ENCODE results near the gene CCDC102A. TPM values are rescaled to one million over a fixed set of nuclear protein-coding genes. Genes with fewer than 3 reads are reported as not detected.

Gene CCDC102A
- polyA plus RNA-seq, 3 donors, result not detected

DNA sequence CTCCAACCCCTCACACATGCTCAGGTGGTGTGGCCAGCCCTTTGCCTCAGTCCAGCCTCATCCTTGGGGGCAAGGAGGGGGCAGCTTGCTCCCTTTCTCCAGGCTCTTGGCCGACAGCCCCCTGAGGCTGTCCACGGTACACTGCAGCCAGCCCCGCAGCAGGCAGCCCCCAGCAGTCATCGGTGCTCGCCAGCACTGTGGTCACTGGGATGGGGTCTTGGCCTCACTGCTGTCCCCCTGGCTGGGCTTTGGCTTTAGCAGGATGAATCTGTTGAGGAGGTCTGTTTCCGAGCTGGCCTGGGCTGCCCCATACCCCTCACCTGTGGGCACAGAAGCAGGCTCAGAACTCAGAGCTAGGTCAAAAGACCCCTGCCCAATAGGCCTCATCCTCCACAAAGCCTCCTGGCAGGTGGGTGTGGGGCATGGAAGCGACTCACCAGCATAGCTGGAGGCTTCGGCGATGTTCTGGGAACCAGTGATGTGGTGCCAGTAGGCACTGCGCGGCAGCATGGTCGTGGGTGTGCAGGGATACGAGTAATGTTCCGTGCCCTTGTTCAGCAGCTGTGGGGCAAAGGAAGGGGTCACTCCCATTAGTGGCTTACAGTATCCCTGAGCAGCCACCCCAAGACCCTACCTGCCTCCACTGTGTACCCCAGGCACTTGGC is 63.1 kb downstream of the CCDC102A start:
- Mint-ChIP-seq H3K9me3 (peaks cover 0 to 5% (median 0%) of the 10 kb centered on the region in 7 donors), H3K4me3 (no peak overlapping the region), H3K27ac (no peak overlapping the region), H3K36me3 (peaks cover 41 to 42% of the 10 kb centered on the region in 2 donors), H3K27me3 (ENCODE audit: low read depth in 3 of 3) (peaks cover 0 to 17% (median 8%) of the 10 kb centered on the region in 3 donors), H3K4me1 (peaks cover 18% of the 10 kb centered on the region)
- intact Hi-C loops (cut with micrococcal nuclease), result no loop called here
- 95% methylated on average over 9 of the region's 14 CpGs for WGBS (ENCODE audit: insufficient coverage)
- H3K79me2 ChIP-seq (ENCODE audit: insufficient read depth, low read length), result no peaks in the 10 kb centered on the region
- H3K36me3 ChIP-seq (replicated peaks in 1 of 2; ENCODE audit: control insufficient read depth in 1 of 2, insufficient read depth in 2 of 2, low read length in 2 of 2), result peaks cover 38 to 41% of the 10 kb centered on the region in 2 donors
- peaks cover 0 to 4% of the 10 kb centered on the region in 2 donors for H3K27me3 ChIP-seq (ENCODE audit: control insufficient read depth in 2 of 2, insufficient read depth in 2 of 2, low read length in 2 of 2)
- peaks cover 10 to 24% of the 10 kb centered on the region in 2 donors for H3K4me1 ChIP-seq (ENCODE audit: control insufficient read depth in 1 of 2, insufficient read depth in 2 of 2, low read length in 2 of 2)
- H3K4me2 ChIP-seq (replicated peaks; ENCODE audit: extremely low read depth, low read length, poor library complexity, severe bottlenecking), result no peak overlapping the region
- H3K4me3 ChIP-seq (replicated peaks in 1 of 3; ENCODE audit: low read depth in 2 of 3, low read length in 3 of 3), result no peak overlapping the region
- TF ChIP-seq, protein P1, sequence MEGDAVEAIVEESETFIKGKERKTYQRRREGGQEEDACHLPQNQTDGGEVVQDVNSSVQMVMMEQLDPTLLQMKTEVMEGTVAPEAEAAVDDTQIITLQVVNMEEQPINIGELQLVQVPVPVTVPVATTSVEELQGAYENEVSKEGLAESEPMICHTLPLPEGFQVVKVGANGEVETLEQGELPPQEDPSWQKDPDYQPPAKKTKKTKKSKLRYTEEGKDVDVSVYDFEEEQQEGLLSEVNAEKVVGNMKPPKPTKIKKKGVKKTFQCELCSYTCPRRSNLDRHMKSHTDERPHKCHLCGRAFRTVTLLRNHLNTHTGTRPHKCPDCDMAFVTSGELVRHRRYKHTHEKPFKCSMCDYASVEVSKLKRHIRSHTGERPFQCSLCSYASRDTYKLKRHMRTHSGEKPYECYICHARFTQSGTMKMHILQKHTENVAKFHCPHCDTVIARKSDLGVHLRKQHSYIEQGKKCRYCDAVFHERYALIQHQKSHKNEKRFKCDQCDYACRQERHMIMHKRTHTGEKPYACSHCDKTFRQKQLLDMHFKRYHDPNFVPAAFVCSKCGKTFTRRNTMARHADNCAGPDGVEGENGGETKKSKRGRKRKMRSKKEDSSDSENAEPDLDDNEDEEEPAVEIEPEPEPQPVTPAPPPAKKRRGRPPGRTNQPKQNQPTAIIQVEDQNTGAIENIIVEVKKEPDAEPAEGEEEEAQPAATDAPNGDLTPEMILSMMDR (IDR thresholded peaks at IDR 0.05), result no peak
- H3K9me3 ChIP-seq (replicated peaks in 1 of 2; ENCODE audit: control insufficient read depth in 1 of 2, insufficient read depth in 1 of 2, low read length in 2 of 2), result no peaks in the 10 kb centered on the region
- no peak overlapping the region for H2AFZ ChIP-seq (ENCODE audit: insufficient read depth, low read depth, low read length, poor library complexity, severe bottlenecking)
- DNase-seq, result no peak
- H3K27ac ChIP-seq (ENCODE audit: low read depth in 1 of 2, low read length in 2 of 2), result no peak overlapping the region
- no peak overlapping the region for H3K9ac ChIP-seq (ENCODE audit: insufficient read depth, low read length, poor library complexity, severe bottlenecking)
- peaks cover 4% of the 10 kb centered on the region for H4K20me1 ChIP-seq (ENCODE audit: insufficient read depth, low read length)

DNA sequence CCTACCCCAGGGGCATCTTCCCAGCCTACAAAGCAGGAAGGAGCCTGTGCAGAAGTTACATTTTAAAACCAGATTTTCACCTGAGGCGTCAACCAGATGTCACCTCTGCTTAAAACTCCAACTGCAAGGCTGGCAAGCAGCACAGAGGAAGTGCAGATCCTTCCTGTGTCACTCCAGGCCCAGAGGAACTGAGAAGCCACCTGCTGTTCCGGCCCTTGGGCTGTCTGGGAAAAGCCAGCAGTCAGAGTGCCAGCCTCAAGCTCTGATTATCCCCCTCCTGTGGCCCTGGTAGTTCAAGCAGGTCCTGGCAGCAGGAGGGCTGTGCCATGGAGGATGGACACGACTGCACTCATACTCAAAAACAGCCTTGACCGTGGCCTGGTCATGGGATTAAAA is 63.7 kb downstream of the CCDC102A start:
- peaks cover 18% of the 10 kb centered on the region for H3K4me1 Mint-ChIP-seq
- Histone ChIP-seq H3K79me2 (ENCODE audit: insufficient read depth, low read length) (no peaks in the 10 kb centered on the region), H3K9ac (ENCODE audit: insufficient read depth, low read length, poor library complexity, severe bottlenecking) (no peak overlapping the region), H3K9me3 (replicated peaks in 1 of 2; ENCODE audit: control insufficient read depth in 1 of 2, insufficient read depth in 1 of 2, low read length in 2 of 2) (no peaks in the 10 kb centered on the region), H3K27ac (ENCODE audit: low read depth in 1 of 2, low read length in 2 of 2) (no peak overlapping the region), H3K36me3 (replicated peaks in 1 of 2; ENCODE audit: control insufficient read depth in 1 of 2, insufficient read depth in 2 of 2, low read length in 2 of 2) (peaks cover 45 to 48% of the 10 kb centered on the region in 2 donors), H3K4me1 (ENCODE audit: control insufficient read depth in 1 of 2, insufficient read depth in 2 of 2, low read length in 2 of 2) (peaks cover 10 to 24% of the 10 kb centered on the region in 2 donors), H2AFZ (ENCODE audit: insufficient read depth, low read depth, low read length, poor library complexity, severe bottlenecking) (no peak overlapping the region), H3K4me2 (replicated peaks; ENCODE audit: extremely low read depth, low read length, poor library complexity, severe bottlenecking) (no peak overlapping the region), H3K27me3 (ENCODE audit: control insufficient read depth in 2 of 2, insufficient read depth in 2 of 2, low read length in 2 of 2) (peaks cover 0 to 4% of the 10 kb centered on the region in 2 donors), H4K20me1 (ENCODE audit: insufficient read depth, low read length) (peaks cover 4% of the 10 kb centered on the region), H3K4me3 (replicated peaks in 1 of 3; ENCODE audit: low read depth in 2 of 3, low read length in 3 of 3) (no peak overlapping the region)
- DNase-seq, result no peak
- H3K4me3 Mint-ChIP-seq, result no peak overlapping the region
- WGBS (ENCODE audit: insufficient coverage), result 17% methylated on average over 2 of the region's 4 CpGs
- peaks cover 0 to 5% (median 0%) of the 10 kb centered on the region in 7 donors for H3K9me3 Mint-ChIP-seq
- H3K36me3 Mint-ChIP-seq, result peaks cover 47 to 48% of the 10 kb centered on the region in 2 donors
- TF ChIP-seq, protein P1 (IDR thresholded peaks at IDR 0.05), result no peak
- intact Hi-C loops (cut with micrococcal nuclease), result no loop called here
- H3K27me3 Mint-ChIP-seq (ENCODE audit: low read depth in 3 of 3), result peaks cover 0 to 12% (median 7%) of the 10 kb centered on the region in 3 donors
- peak overlapping the region in 4 of 7 donors; percentile 27 to 68 (median 56) for H3K27ac Mint-ChIP-seq
